Measurements from ENCODE around the gene ZNF341. TPM values are rescaled to one million over a fixed set of nuclear protein-coding genes. Genes with fewer than 3 reads are reported as not detected.
"Not testable (repeated sequence)": the region's sequence is repeated elsewhere in the genome, so short reads cannot be mapped to it uniquely, and the experiment has no call there.

The ZNF341 gene
- total and polyA plus RNA-seq, 2 donors = 1.4 to 3.1 TPM

GRCh38 chr20:33693741-33694638, 37.8 kb upstream of the ZNF341 start:
- no peak overlapping the region for H3K27ac ChIP-seq (ENCODE audit: low read depth)
- DNase-seq (ENCODE audit: extremely low spot score) = no peak

DNA sequence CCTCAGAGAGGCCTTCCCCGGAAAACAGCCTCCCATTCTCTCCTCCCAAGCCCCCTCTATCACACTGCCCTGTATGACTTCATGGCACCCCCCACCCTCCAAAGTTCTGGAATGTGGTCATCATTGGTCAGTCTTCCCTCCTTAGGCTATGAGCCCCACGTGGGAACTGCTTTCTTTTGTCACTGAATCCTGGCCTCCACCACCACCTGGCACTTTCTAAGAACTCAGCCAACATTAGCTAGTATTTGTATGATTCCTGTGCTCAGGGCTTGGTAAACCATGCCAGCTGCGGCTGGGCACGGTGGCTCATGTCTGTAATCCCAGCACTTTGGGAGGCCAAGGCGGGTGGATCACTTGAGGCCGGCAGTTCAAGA, 37.2 kb upstream of the ZNF341 start:
- Histone ChIP-seq H3K36me3 (ENCODE audit: insufficient read depth) (no peaks in the 10 kb centered on the region), H3K4me1 (ENCODE audit: insufficient read depth) (no peaks in the 10 kb centered on the region), H3K27ac (ENCODE audit: low read depth) (no peak overlapping the region), H3K4me3 (ENCODE audit: low read depth, low read length) (no peak overlapping the region)
- WGBS = 60% methylated on average over 6 of the region's 6 CpGs
- no peak for DNase-seq (ENCODE audit: extremely low spot score)

More at GRCh38 chr20:33693741-33694638, 37.8 kb upstream of the ZNF341 start:
- Histone ChIP-seq H3K4me3 (ENCODE audit: low read depth, low read length) (no peak overlapping the region), H3K4me1 (ENCODE audit: insufficient read depth) (no peaks in the 10 kb centered on the region), H3K36me3 (ENCODE audit: insufficient read depth) (no peaks in the 10 kb centered on the region)
- WGBS = 56% methylated on average over 17 of the region's 17 CpGs

DNA sequence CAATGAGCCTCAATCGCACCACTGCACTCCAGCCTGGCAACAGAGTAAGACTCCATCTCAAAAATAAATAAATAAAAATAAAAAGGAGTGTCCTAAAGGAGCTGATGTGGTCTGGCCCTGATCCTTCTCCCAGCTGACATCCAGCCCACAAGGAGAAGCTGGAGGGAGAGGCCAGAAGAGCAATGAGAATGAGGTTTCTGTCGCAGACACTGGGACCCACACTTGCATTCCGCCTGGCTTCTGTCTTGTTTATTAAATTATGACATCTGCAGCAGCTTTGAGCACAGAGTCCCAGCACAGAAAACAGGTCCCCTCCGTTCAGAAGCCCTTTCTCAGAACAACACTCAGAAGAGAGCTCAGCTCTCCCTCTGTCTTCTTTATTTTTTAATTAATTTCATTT, 35.3 kb upstream of the ZNF341 start:
- no peaks in the 10 kb centered on the region for H3K36me3 ChIP-seq (ENCODE audit: insufficient read depth)
- WGBS = 50% methylated on average over 4 of the region's 4 CpGs
- H3K27ac ChIP-seq (ENCODE audit: low read depth) = no peak overlapping the region
- H3K4me3 ChIP-seq (ENCODE audit: low read depth, low read length) = no peak overlapping the region
- no peak for DNase-seq (ENCODE audit: extremely low spot score)
- no peaks in the 10 kb centered on the region for H3K4me1 ChIP-seq (ENCODE audit: insufficient read depth)

DNA sequence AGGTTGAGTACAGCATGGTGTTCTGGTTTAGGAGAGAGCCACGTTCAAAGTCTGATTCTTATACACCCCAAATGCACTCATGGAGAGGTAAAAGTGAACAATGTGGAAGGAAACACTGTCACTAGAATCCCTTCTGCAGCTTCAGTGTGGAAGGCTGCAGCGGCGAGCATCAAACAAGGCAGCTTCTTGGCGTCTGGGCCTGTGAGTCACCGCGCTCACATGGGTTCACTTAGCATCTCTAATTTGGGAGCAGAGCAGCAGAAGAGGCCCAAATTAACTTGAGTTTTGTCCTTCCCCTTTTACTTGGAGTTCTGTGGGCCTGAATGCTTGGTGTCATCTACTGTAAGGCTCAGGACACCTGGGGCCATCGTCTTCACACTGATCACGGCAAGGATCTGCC, 34.7 kb upstream of the ZNF341 start:
- 51% methylated on average over 8 of the region's 8 CpGs for WGBS
- no peak overlapping the region for H3K4me3 ChIP-seq (ENCODE audit: low read depth, low read length)
- no peak overlapping the region for H3K27ac ChIP-seq (ENCODE audit: low read depth)
- H3K4me1 ChIP-seq (ENCODE audit: insufficient read depth) = no peaks in the 10 kb centered on the region
- DNase-seq (ENCODE audit: extremely low spot score) = no peak
- no peaks in the 10 kb centered on the region for H3K36me3 ChIP-seq (ENCODE audit: insufficient read depth)

DNA sequence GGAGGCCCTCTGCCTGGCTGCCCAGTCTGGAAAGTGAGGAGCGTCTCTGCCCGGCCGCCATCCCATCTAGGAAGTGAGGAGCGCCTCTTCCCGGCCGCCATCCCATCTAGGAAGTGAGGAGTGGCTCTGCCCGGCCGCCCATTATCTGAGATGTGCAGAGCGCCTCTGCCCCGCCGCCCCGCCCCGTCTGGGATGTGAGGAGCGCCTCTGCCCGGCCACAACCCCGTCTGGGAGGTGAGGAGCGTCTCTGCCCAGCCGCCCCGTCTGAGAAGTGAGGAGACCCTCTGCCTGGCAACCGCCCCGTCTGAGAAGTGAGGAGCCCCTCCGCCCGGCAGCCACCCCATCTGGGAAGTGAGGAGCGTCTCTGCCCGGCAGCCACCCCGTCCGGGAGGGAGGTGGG, 32.8 kb upstream of the ZNF341 start:
- 92% methylated on average over 18 of the region's 27 CpGs for WGBS
- H3K27ac ChIP-seq (ENCODE audit: low read depth) = not testable (repeated sequence)

GRCh38 chr20:33700696-33701441, 30.9 kb upstream of the ZNF341 start:
- H3K27ac ChIP-seq (ENCODE audit: low read depth); DNase-seq (ENCODE audit: extremely low spot score); H3K4me3 ChIP-seq (ENCODE audit: low read depth, low read length); H3K4me1 ChIP-seq (ENCODE audit: insufficient read depth); H3K36me3 ChIP-seq (ENCODE audit: insufficient read depth): not testable (repeated sequence)
- 90% methylated on average over 41 of the region's 45 CpGs for WGBS

More for the DNA sequence above, 32.8 kb upstream of the ZNF341 start:
- H3K4me1 ChIP-seq (ENCODE audit: insufficient read depth); H3K36me3 ChIP-seq (ENCODE audit: insufficient read depth); H3K4me3 ChIP-seq (ENCODE audit: low read depth, low read length); DNase-seq (ENCODE audit: extremely low spot score): not testable (repeated sequence)

DNA sequence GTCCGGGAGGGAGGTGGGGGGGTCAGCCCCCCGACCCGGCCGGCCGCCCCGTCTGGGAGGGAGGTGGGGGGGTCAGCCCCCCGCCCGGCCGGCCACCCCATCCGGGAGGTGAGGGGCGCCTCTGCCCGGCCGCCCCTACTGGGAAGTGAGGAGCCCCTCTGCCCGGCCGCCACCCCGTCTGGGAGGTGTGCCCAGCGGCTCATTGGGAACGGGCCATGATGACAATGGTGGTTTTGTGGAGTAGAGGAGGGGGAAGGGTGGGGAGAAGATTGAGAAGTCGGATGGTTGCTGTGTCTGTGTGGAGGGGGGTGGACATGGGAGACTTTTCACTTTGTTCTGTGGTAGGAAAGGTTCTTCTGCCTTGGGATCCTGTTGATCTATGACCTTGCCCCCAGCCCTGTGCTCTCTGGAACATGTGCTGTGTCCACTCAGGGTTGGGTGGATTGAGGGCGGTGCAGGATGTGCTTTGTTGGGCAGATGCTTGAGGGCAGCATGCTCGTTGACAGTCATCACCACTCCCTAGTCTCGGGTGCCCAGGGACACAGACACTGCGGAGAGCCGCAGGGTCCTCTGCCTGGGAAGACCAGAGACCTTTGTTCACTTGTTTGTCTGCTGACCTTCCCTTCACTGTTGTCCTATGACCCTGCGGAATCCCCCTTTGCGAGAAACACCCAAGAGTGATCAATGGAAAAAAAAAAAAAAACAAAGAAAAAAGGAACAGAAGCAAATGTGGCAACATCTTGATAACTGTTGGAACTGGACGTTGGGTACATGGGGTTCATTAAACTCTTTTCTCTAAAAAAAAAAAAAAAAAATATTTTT, 30.0 kb upstream of the ZNF341 start:
- H3K27ac ChIP-seq (ENCODE audit: low read depth) = no peak overlapping the region
- DNase-seq (ENCODE audit: extremely low spot score) = no peak
- no peaks in the 10 kb centered on the region for H3K36me3 ChIP-seq (ENCODE audit: insufficient read depth)
- no peak overlapping the region for H3K4me3 ChIP-seq (ENCODE audit: low read depth, low read length)
- 83% methylated on average over 21 of the region's 27 CpGs for WGBS
- no peaks in the 10 kb centered on the region for H3K4me1 ChIP-seq (ENCODE audit: insufficient read depth)

DNA sequence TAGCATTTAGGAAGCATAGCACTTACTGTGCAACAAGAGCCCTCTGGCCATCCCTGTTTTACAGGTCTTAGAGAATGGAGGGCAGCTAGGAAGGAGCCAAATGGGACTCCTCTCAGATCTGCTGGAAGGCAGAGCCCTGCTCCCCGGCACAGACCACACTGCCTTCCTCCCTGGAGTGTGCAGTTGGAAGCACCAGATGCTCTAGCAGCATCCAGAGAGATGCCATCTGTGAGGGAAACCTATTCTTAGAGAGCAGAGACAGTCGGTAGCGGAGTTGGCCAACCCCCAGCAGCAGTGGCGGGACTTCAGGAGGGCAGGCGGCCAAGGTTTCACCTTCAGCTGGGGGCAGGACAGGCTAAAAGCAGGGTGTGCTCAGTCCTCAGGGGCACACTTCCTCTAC, 28.9 kb upstream of the ZNF341 start:
- Histone ChIP-seq H3K4me1 (ENCODE audit: insufficient read depth) (no peaks in the 10 kb centered on the region), H3K4me3 (ENCODE audit: low read depth, low read length) (no peak overlapping the region), H3K36me3 (ENCODE audit: insufficient read depth) (no peaks in the 10 kb centered on the region), H3K27ac (ENCODE audit: low read depth) (no peak overlapping the region)
- DNase-seq (ENCODE audit: extremely low spot score) = no peak
- 34% methylated on average over 5 of the region's 5 CpGs for WGBS

DNA sequence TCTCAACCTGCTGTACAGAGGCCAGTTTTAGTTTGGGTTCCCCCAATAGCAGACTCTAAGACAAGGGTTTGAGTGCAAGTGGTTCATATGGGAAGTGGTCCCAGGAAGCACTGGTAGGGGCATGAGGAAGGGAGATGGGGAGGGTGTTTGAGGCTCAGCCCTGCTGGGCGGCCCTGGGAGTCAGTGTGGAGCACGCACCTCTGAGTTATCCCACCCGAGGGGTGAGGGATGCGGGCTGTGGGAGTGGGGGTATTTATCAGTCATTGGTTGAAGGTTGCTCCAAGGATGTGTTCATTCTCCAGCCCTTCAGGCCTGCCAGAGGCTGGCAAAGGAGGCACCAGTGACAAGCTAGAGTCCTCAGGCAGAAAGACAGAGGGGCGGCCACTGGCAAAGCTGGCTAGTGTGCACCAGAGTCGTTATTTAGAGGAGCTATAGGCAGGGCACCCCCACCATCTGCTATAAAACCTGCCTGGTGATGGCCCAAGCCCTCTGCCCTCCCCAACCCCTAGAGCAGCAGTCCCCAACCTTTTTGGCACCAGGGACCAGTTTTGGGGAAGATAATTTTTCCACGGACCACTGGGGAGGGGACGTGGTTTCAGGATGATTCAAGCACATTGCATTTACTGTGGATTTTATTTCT, 28.2 kb upstream of the ZNF341 start:
- no peak for DNase-seq (ENCODE audit: extremely low spot score)
- no peak overlapping the region for H3K4me3 ChIP-seq (ENCODE audit: low read depth, low read length)
- H3K36me3 ChIP-seq (ENCODE audit: insufficient read depth) = no peaks in the 10 kb centered on the region
- WGBS = 90% methylated on average over 8 of the region's 8 CpGs
- no peak overlapping the region for H3K27ac ChIP-seq (ENCODE audit: low read depth)
- no peaks in the 10 kb centered on the region for H3K4me1 ChIP-seq (ENCODE audit: insufficient read depth)

DNA sequence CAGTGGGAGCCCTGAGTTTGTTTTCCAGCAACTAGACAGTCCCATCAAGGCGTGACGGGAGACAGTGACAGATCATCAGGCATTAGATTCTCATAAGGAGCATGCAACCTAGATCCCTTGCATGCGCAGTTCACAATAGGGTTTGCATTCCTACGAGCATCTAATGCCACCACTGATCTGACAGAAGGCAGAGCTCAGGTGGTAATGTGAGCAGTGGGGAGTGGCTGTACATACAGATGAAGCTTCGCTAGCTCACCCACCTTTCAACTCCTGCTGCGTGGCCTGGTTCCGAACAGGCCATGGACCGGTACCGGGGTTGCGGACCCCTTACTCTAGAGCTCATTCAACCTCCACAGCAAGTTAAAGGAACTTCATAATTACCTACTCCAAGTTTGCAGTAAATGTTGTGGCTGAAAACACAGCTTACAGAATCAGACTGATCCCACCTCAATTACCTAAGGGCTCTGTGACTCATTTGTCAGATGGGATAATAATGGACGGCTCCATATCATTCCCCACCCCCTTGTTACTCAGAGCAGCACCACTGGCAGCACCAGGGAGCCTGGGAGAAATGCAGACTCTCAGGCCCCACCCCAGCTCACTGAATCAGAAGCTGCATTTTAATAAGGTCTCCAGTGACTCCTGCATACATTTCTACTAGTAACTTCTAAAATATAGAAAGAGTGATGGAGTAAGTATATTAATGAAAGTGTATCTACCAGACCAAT, 27.4 kb upstream of the ZNF341 start:
- Histone ChIP-seq H3K4me3 (ENCODE audit: low read depth, low read length) (no peak overlapping the region), H3K27ac (ENCODE audit: low read depth) (no peak overlapping the region), H3K4me1 (ENCODE audit: insufficient read depth) (no peaks in the 10 kb centered on the region), H3K36me3 (ENCODE audit: insufficient read depth) (no peaks in the 10 kb centered on the region)
- 92% methylated on average over 11 of the region's 11 CpGs for WGBS
- DNase-seq (ENCODE audit: extremely low spot score) = no peak

GRCh38 chr20:33707668-33708067, 24.1 kb upstream of the ZNF341 start:
- no peak overlapping the region for H3K27ac ChIP-seq (ENCODE audit: low read depth)
- H3K4me1 ChIP-seq (ENCODE audit: insufficient read depth) = no peaks in the 10 kb centered on the region
- H3K4me3 ChIP-seq (ENCODE audit: low read depth, low read length) = no peak overlapping the region
- WGBS = 90% methylated on average over 11 of the region's 11 CpGs
- H3K36me3 ChIP-seq (ENCODE audit: insufficient read depth) = no peaks in the 10 kb centered on the region
- no peak for DNase-seq (ENCODE audit: extremely low spot score)

DNA sequence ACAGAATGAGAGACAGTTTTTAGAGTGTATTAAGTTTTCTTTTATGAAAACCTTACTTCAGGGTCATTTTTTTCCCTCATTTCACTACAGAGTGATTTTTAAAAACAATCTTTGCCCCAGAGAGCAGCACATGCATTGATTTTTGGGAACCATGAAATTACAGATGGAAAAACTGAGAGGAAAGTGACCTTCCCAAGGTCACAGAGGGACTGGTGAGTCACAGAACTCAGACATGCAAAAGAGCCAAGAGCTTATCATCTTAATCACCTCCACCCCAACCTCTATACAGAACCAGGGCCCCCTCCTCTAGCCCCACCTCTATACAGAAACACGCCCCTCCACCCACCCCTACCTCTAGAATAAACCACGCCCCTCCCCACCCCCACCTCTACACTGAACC, 22.4 kb upstream of the ZNF341 start:
- 80% methylated on average over 2 of the region's 2 CpGs for WGBS
- no peak for DNase-seq (ENCODE audit: extremely low spot score)
- H3K4me1 ChIP-seq (ENCODE audit: insufficient read depth) = no peaks in the 10 kb centered on the region
- no peak overlapping the region for H3K27ac ChIP-seq (ENCODE audit: low read depth)
- H3K36me3 ChIP-seq (ENCODE audit: insufficient read depth) = no peaks in the 10 kb centered on the region
- H3K4me3 ChIP-seq (ENCODE audit: low read depth, low read length) = no peak overlapping the region
